Activated CD4-positive, alpha-beta T cell treated with anti-CD3 and anti-CD28 coated beads for 4 hours (primary cell): ENCODE measurements around the gene ATAD1.
"Not testable (repeated sequence)": the region's sequence is repeated elsewhere in the genome, so short reads cannot be mapped to it uniquely, and the experiment has no call there.

Experiments used
- DNase-seq, 2 donors: peaks; one replicate each; pipeline ENCODE4 v3.0.0-alpha.2; 2020

Gene ATAD1

GRCh38 chr10:87751274-87751673, 66.8 kb downstream of the ATAD1 start:
- no peak for DNase-seq

- no peak for DNase-seq
These were observed 67.2 kb downstream of the ATAD1 start for GRCh38 chr10:87750817-87751216.

- no peak for DNase-seq
These were observed 67.9 kb downstream of the ATAD1 start for GRCh38 chr10:87750001-87750671.

- DNase-seq = not testable (repeated sequence)
These were observed 69.8 kb downstream of the ATAD1 start for GRCh38 chr10:87748244-87748643.

- no peak for DNase-seq
These were observed 71.1 kb downstream of the ATAD1 start for GRCh38 chr10:87746911-87747310.

- no peak for DNase-seq
These were observed 73.4 kb downstream of the ATAD1 start for GRCh38 chr10:87744606-87745005.

- not testable (repeated sequence) for DNase-seq
These were observed 74.9 kb downstream of the ATAD1 start for GRCh38 chr10:87742992-87743610.

- no peak for DNase-seq
These were observed 77.8 kb downstream of the ATAD1 start for GRCh38 chr10:87740254-87740655.

- no peak for DNase-seq
These were observed 78.3 kb downstream of the ATAD1 start for GRCh38 chr10:87739703-87740102.

GRCh38 chr10:87738253-87738652, 79.8 kb downstream of the ATAD1 start:
- not testable (repeated sequence) for DNase-seq

- DNase-seq = no peak
These were observed 82.8 kb downstream of the ATAD1 start for GRCh38 chr10:87734987-87735827.

- no peak for DNase-seq
These were observed 84.9 kb downstream of the ATAD1 start for GRCh38 chr10:87733081-87733480.

GRCh38 chr10:87729940-87730339, 88.1 kb downstream of the ATAD1 start:
- DNase-seq = no peak

GRCh38 chr10:87724789-87725188, 93.2 kb downstream of the ATAD1 start:
- DNase-seq = no peak

GRCh38 chr10:87723500-87723899, 94.5 kb downstream of the ATAD1 start:
- no peak for DNase-seq

- no peak for DNase-seq
These were observed 95.3 kb downstream of the ATAD1 start for GRCh38 chr10:87722716-87723115.

GRCh38 chr10:87721781-87722180, 96.2 kb downstream of the ATAD1 start:
- DNase-seq = no peak

GRCh38 chr10:87720665-87721064, 97.4 kb downstream of the ATAD1 start:
- no peak for DNase-seq

GRCh38 chr10:87716348-87716670, 101.7 kb downstream of the ATAD1 start:
- DNase-seq = no peak

- no peak for DNase-seq
These were observed 102.3 kb downstream of the ATAD1 start for GRCh38 chr10:87715552-87716347.

- no peak for DNase-seq
These were observed 104.3 kb downstream of the ATAD1 start for GRCh38 chr10:87713707-87714106.

GRCh38 chr10:87712913-87713616, 105.0 kb downstream of the ATAD1 start:
- no peak for DNase-seq

GRCh38 chr10:87707254-87707653, 110.8 kb downstream of the ATAD1 start:
- no peak for DNase-seq
